RWPE2 (cell line): ENCODE measurements around the gene FGD5.

Source experiments
- ATAC-seq: fragments of 200-7000 bp; cut with Tn5 transposase; 3 replicates; pipeline ENCODE4 v1.9.1; 2021; ENCODE audit warnings: low read depth
- DNase-seq: peaks from one replicate; pipeline ENCODE4 v3.0.0-alpha.2; 2020; ENCODE audit warnings: low spot score
- H3K27ac ChIP-seq: fragments of 450-650 bp; 2 replicates; pipeline ENCODE4 v1.5.1; 2017; ENCODE audit warnings: mild to moderate bottlenecking; ENCODE audit not compliant: poor library complexity, severe bottlenecking
- H3K27me3 ChIP-seq: fragments of 250-450 bp; sonication (Bioruptor Pico); 2 replicates; pipeline ENCODE4 v1.5.1; 2021; ENCODE audit warnings: mild to moderate bottlenecking, moderate library complexity; ENCODE audit not compliant: insufficient read depth, poor library complexity, severe bottlenecking
- H3K36me3 ChIP-seq: fragments of 250-450 bp; sonication (Bioruptor Pico); 2 replicates; pipeline ENCODE4 v1.5.1; 2020; ENCODE audit warnings: low read depth, mild to moderate bottlenecking, moderate library complexity
- H3K4me1 ChIP-seq: fragments of 250-450 bp; sonication (Bioruptor Pico); 2 replicates; pipeline ENCODE4 v1.5.1; 2021; ENCODE audit warnings: mild to moderate bottlenecking, moderate library complexity; ENCODE audit not compliant: insufficient read depth, poor library complexity, severe bottlenecking
- H3K4me3 ChIP-seq: fragments of 250-450 bp; sonication (Bioruptor Pico); 2 replicates; pipeline ENCODE4 v1.5.1; 2021; ENCODE audit warnings: mild to moderate bottlenecking, moderate library complexity; ENCODE audit not compliant: severe bottlenecking
- H3K9me3 ChIP-seq: fragments of 250-450 bp; sonication (Bioruptor Pico); 2 replicates; pipeline ENCODE4 v1.5.1; 2021; ENCODE audit warnings: mild to moderate bottlenecking, moderate library complexity; ENCODE audit not compliant: severe bottlenecking
- TF ChIP-seq, protein P1 (sequence below): fragments of 450-650 bp; IDR thresholded peaks from one replicate; pipeline ENCODE4 v1.5.1; 2017; ENCODE audit warnings: mild to moderate bottlenecking, moderate library complexity; ENCODE audit not compliant: poor library complexity, severe bottlenecking

FGD5 gene

DNA sequence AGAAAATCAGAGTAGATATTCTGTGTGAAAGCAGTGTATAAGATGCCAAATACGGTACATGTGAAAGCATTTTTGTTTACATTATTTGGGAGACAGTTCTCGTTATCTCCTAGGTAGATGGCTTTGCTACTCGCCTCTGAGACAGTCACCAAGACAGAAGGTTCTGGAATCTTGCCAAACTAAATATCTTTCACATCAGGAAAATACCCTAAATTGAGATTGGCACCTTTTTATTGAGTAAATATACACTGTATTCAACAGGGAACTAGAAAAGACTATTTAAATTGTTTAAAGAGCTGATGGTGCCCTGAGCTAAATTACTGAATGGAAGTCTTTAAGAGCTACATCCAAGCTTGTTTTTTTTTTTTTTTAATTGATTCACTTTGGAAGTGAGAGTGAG is 3.4 kb downstream of the FGD5 start:
- H3K9me3 ChIP-seq: no peaks in the 10 kb centered on the region
- no peak for DNase-seq
- peaks cover 5% of the 10 kb centered on the region for H3K27me3 ChIP-seq
- H3K4me1 ChIP-seq: no peaks in the 10 kb centered on the region
- no peaks in the 10 kb centered on the region for H3K36me3 ChIP-seq
- TF ChIP-seq, protein P1, sequence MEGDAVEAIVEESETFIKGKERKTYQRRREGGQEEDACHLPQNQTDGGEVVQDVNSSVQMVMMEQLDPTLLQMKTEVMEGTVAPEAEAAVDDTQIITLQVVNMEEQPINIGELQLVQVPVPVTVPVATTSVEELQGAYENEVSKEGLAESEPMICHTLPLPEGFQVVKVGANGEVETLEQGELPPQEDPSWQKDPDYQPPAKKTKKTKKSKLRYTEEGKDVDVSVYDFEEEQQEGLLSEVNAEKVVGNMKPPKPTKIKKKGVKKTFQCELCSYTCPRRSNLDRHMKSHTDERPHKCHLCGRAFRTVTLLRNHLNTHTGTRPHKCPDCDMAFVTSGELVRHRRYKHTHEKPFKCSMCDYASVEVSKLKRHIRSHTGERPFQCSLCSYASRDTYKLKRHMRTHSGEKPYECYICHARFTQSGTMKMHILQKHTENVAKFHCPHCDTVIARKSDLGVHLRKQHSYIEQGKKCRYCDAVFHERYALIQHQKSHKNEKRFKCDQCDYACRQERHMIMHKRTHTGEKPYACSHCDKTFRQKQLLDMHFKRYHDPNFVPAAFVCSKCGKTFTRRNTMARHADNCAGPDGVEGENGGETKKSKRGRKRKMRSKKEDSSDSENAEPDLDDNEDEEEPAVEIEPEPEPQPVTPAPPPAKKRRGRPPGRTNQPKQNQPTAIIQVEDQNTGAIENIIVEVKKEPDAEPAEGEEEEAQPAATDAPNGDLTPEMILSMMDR: no peak
- no peak overlapping the region for H3K4me3 ChIP-seq
- no peak overlapping the region for H3K27ac ChIP-seq
- ATAC-seq: no peak

DNA sequence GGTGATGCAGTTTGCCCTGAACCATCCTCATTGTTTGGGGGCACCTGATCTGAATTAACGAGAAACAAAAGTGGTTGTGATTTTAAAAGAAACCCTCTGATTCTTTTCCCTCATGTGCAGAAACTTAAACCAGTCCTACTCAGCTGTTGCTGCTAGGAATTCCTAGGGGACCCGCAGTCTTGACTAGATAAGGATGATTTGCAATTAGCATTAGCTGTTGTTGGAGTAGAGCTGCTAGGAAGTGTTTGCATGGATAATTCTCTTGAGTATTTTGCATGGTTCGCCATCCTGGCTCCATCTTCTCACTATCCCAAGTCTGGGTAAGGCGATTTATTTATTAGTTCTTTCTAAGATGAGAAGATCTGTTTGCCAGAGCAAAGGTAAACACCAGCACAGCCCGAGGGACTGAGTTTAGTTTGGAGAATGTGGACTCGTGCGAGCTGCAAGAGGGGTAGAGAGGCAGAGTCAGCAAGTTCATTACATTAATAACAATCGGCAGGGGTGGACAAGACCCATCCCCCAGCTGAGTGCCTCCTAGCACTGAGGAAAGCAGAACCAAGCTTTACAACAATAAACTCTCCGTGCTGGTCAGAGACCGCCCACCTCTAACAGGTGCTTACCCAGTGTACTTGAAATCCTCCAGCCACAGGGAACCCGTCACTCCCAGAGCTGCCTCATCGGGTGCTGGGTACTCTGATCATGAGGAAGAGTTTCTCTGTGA is 4.1 kb downstream of the FGD5 start:
- ATAC-seq: no peak
- Histone ChIP-seq H3K27ac (no peak overlapping the region), H3K4me3 (no peak overlapping the region), H3K4me1 (no peaks in the 10 kb centered on the region), H3K9me3 (no peaks in the 10 kb centered on the region), H3K27me3 (peaks cover 5% of the 10 kb centered on the region), H3K36me3 (no peaks in the 10 kb centered on the region)
- DNase-seq: no peak
- TF ChIP-seq, protein P1: no peak

DNA sequence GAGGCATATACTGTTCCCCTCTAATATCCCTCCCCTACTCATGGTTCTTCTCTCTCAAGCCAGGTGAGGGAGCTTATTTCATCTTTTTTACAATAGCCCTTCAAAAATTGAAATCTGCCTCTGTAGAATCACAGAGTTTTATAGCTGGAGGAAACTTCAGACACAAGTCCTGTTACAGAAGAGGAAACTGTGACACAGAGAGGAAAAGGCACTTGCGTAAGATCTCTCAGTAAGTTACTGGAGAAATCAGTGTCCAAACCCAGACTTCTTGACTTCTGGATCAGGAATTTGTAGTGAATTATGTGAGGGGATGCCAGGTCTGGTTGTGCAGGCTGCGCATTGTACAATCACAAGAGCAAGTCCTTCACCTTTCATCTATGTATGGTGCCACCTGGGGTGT is 4.6 kb downstream of the FGD5 start:
- H3K27ac ChIP-seq: no peak overlapping the region
- no peak for ATAC-seq
- no peaks in the 10 kb centered on the region for H3K36me3 ChIP-seq
- no peaks in the 10 kb centered on the region for H3K9me3 ChIP-seq
- DNase-seq: no peak
- no peaks in the 10 kb centered on the region for H3K4me1 ChIP-seq
- TF ChIP-seq, protein P1: no peak
- H3K4me3 ChIP-seq: no peak overlapping the region
- peaks cover 5% of the 10 kb centered on the region for H3K27me3 ChIP-seq

DNA sequence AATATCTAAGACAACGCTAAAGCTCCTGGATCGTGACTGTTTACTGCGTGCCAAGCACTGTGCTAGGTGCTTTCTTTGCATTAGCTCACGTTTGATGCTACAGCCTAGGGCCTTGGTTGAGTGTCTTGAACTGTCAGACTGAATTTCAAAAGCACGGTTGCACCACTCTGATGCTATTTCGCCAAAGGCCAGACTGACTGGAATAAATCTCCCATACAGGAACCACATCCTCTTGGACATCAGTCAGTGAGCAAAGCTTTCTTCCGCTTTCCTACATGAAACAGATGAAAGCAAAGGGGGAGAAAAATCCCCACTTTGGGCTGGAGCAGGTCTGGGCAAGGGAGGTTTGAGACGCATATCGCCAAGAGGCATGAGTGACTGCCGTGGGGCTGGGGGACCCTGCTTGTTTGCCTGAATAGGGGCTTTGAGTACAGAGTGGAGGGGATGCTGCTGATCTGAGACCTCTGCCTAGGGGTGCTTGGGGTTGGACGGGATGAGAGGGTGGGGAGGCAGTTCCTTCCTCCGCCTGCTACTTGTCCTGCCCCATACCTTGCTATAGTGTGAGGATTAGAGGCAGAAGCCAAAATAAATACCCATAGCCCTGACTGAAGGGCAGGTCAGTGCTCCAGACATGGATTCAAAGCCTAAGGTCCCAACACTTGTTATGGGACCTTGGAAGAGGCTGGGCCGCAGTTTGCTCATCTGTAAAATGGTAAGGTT is 5.3 kb downstream of the FGD5 start:
- Histone ChIP-seq H3K4me1 (no peaks in the 10 kb centered on the region), H3K9me3 (no peaks in the 10 kb centered on the region), H3K36me3 (no peaks in the 10 kb centered on the region), H3K27ac (no peak overlapping the region), H3K4me3 (no peak overlapping the region), H3K27me3 (peaks cover 5% of the 10 kb centered on the region)
- ATAC-seq (no peak; the same call in 2 of the 3 replicates), DNase-seq (no peak)
- TF ChIP-seq, protein P1: no peak

DNA sequence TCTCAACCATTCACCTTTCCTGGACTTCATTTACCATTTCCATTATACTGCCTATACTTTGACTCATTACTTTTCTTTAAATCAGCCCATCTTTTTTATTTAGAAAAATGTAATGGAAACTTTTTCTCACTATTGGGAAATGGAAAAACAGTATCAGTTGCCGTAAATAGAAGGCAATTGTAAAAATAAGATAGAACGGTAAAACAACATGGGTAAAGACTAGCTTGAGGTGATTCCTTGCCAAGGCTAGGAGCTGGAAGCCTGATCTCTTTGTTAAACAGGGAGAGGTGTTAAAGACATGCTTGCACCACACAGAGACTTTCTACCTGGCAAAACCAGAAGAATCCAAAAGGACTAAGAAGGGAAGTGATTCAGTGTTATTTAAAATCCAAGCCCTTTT is 5.9 kb downstream of the FGD5 start:
- TF ChIP-seq, protein P1: no peak
- peaks cover 8% of the 10 kb centered on the region for H3K27me3 ChIP-seq
- ATAC-seq: no peak

More for the DNA sequence above, 5.9 kb downstream of the FGD5 start:
- Histone ChIP-seq H3K4me3 (no peak overlapping the region), H3K4me1 (no peaks in the 10 kb centered on the region), H3K9me3 (no peaks in the 10 kb centered on the region), H3K27ac (no peak overlapping the region), H3K36me3 (no peaks in the 10 kb centered on the region)
- DNase-seq: no peak
